NT2/D1 (cell line): ENCODE results near the gene KCNQ1OT1.

Experiments used
- SUZ12 ChIP-seq: IDR thresholded peaks from 2 replicates; pipeline ENCODE4 v1.6.1; 2011; ENCODE audit not compliant: insufficient read length, insufficient read depth; ENCODE audit errors: extremely low read depth
- ZNF274 ChIP-seq: IDR thresholded peaks from 2 replicates; pipeline ENCODE4 v1.6.1; 2011; ENCODE audit warnings: mild to moderate bottlenecking, low read depth, low read length

- TF ChIP-seq ZNF274 (no peak), SUZ12 (no peak)
These were observed 41.2 kb upstream of the KCNQ1OT1 start for GRCh38 chr11:2741006-2741376.
